Neural progenitor cell (in vitro differentiated cells): ENCODE results near the gene FBXO7. TPM values are rescaled to one million over a fixed set of nuclear protein-coding genes. Genes with fewer than 3 reads are reported as not detected.

ENCODE experiments used
- DNase-seq: peaks from one replicate; pipeline ENCODE4 v3.0.0-alpha.2; 2016; ENCODE audit warnings: low spot score
- H2AFZ ChIP-seq: fragments of 200-600 bp; sonication (generic); replicated peaks from 2 replicates; pipeline ENCODE4 v1.6.1; 2016; ENCODE audit warnings: antibody characterized with exemption
- H3F3A ChIP-seq: fragments of 200-600 bp; sonication (generic); 2 replicates; pipeline ENCODE4 v1.6.1; 2016; ENCODE audit warnings: antibody characterized with exemption, low read depth
- H3K27ac ChIP-seq: fragments of 200-600 bp; sonication (generic); 2 replicates; pipeline ENCODE4 v1.5.1; 2016; ENCODE audit warnings: mild to moderate bottlenecking
- H3K27me3 ChIP-seq: fragments of 200-600 bp; sonication (generic); 2 replicates; pipeline ENCODE4 v1.6.1; 2016; ENCODE audit warnings: mild to moderate bottlenecking, moderate library complexity
- H3K36me3 ChIP-seq: fragments of 200-600 bp; sonication (generic); 2 replicates; pipeline ENCODE4 v1.5.1; 2016
- H3K4me1 ChIP-seq: fragments of 200-600 bp; sonication (generic); 2 replicates; pipeline ENCODE4 v1.6.1; 2016; ENCODE audit warnings: mixed run types
- H3K4me2 ChIP-seq: fragments of 200-600 bp; sonication (generic); 2 replicates; pipeline ENCODE4 v1.6.1; 2016
- H3K4me3 ChIP-seq: fragments of 200-600 bp; sonication (generic); 2 replicates; pipeline ENCODE4 v1.5.1; 2016
- H3K79me2 ChIP-seq: fragments of 200-600 bp; sonication (generic); 2 replicates; pipeline ENCODE4 v1.6.1; 2016; ENCODE audit warnings: low read depth
- H3K9ac ChIP-seq: fragments of 200-600 bp; sonication (generic); 2 replicates; pipeline ENCODE4 v1.6.1; 2016
- H3K9me3 ChIP-seq: fragments of 200-600 bp; sonication (generic); 2 replicates; pipeline ENCODE4 v1.5.1; 2016; ENCODE audit warnings: low read depth
- H4K20me1 ChIP-seq: fragments of 200-600 bp; sonication (generic); 2 replicates; pipeline ENCODE4 v1.6.1; 2016; ENCODE audit warnings: low read depth
- H3K27ac Mint-ChIP-seq: 3 replicates; pipeline ENCODE4 v1.8.0; 2021; ENCODE audit warnings: mixed read lengths
- H3K27me3 Mint-ChIP-seq: 2 replicates; pipeline ENCODE4 v1.8.0; 2022; ENCODE audit warnings: low read depth, mild to moderate bottlenecking, inconsistent platforms, moderate library complexity, mixed read lengths; ENCODE audit not compliant: insufficient read depth
- H3K36me3 Mint-ChIP-seq: 3 replicates; pipeline ENCODE4 v1.8.0; 2021; ENCODE audit warnings: mixed read lengths
- H3K4me1 Mint-ChIP-seq: 3 replicates; pipeline ENCODE4 v1.8.0; 2021; ENCODE audit warnings: mixed read lengths
- H3K4me3 Mint-ChIP-seq: 3 replicates; pipeline ENCODE4 v1.8.0; 2021; ENCODE audit warnings: mild to moderate bottlenecking, moderate library complexity, mixed read lengths
- H3K9me3 Mint-ChIP-seq: 3 replicates; pipeline ENCODE4 v1.8.0; 2020; ENCODE audit warnings: mixed read lengths
- EZH2 ChIP-seq: fragments of 200-600 bp; sonication (generic); IDR thresholded peaks from 2 replicates; pipeline ENCODE4 v1.6.1; 2017; ENCODE audit warnings: antibody characterized with exemption, mild to moderate bottlenecking, moderate library complexity
- EZH2phosphoT487 ChIP-seq: fragments of 200-600 bp; sonication (generic); IDR thresholded peaks from 2 replicates; pipeline ENCODE4 v1.6.1; 2017; ENCODE audit warnings: antibody characterized with exemption
- total RNA-seq: library from RNA; depleted of rRNA; stranded (reverse); fragments of >200 nt; gene quantifications from 2 replicates; pipeline ENCODE4 v1.2.3, GENCODE V29; 2015; ENCODE audit warnings: low replicate concordance
- TF ChIP-seq, protein P1 (sequence below): fragments of 200-600 bp; sonication (generic); IDR thresholded peaks from 2 replicates; pipeline ENCODE4 v1.5.1; 2017; ENCODE audit warnings: antibody characterized with exemption, mild to moderate bottlenecking

The FBXO7 gene
- total RNA-seq, 1 donor from 2014 or later = 65.2 TPM

DNA sequence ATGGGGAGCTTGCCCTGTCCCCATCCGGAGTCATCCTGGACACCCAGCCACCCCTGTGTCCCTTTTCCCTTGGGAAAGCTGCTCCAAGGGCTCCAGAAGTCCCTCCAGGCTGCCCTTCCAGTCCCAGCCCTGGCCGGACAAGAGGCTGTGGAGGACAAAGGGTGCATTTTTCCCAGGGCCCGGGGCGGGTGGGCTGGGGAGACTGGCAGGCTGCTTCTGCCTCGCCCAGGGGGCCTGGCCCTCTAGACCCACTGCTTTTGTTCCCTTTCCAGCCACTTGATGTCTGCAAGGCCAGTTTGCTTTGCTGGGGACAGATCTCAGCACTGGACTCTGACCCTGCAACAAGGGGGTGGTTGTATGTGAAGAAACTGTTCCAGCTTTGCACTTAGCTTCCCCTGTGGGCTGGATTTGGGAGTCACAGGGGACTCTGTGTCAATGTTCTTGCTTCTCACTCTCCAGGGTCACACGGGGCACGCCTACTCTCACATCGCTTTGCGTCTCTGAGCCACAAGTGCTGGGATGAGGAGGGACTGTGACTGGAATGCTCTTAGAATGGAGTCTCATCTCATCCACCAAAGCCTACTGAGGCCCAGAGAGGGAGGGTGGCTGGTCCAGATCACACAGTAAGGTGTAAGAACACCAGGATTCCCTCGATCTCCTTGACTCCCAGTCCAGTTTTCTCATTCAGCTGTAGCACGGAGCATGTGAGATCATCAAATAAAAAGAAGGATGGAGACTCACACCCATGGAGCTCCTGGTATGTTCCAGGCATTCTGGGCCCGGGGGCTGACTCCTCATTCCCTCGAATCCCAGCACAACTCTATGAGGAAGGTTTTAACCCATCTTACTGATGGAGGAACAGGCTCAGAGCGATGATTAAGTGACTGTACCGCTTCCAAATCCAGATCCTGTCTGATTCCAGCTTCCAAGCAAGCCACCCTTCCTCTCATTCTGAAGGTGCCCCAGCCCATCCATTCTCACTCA lies 59.9 kb downstream of the FBXO7 start:
- no peaks in the 10 kb centered on the region for H3K9me3 Mint-ChIP-seq
- no peak overlapping the region for H3K9ac ChIP-seq
- no peaks in the 10 kb centered on the region for H3K27me3 ChIP-seq
- H3K4me1 Mint-ChIP-seq = peaks cover 20% of the 10 kb centered on the region
- no peaks in the 10 kb centered on the region for H3K9me3 ChIP-seq
- H3K4me1 ChIP-seq = peaks cover 6% of the 10 kb centered on the region
- DNase-seq = no peak
- no peak overlapping the region for H3K4me3 Mint-ChIP-seq
- no peaks in the 10 kb centered on the region for H3F3A ChIP-seq
- H4K20me1 ChIP-seq = no peaks in the 10 kb centered on the region
- H3K4me3 ChIP-seq = no peak overlapping the region
- H3K27me3 Mint-ChIP-seq = peaks cover 8% of the 10 kb centered on the region
- no peak overlapping the region for H3K4me2 ChIP-seq
- H3K79me2 ChIP-seq = no peaks in the 10 kb centered on the region
- TF ChIP-seq EZH2phosphoT487 = no peak
- TF ChIP-seq, protein P1, sequence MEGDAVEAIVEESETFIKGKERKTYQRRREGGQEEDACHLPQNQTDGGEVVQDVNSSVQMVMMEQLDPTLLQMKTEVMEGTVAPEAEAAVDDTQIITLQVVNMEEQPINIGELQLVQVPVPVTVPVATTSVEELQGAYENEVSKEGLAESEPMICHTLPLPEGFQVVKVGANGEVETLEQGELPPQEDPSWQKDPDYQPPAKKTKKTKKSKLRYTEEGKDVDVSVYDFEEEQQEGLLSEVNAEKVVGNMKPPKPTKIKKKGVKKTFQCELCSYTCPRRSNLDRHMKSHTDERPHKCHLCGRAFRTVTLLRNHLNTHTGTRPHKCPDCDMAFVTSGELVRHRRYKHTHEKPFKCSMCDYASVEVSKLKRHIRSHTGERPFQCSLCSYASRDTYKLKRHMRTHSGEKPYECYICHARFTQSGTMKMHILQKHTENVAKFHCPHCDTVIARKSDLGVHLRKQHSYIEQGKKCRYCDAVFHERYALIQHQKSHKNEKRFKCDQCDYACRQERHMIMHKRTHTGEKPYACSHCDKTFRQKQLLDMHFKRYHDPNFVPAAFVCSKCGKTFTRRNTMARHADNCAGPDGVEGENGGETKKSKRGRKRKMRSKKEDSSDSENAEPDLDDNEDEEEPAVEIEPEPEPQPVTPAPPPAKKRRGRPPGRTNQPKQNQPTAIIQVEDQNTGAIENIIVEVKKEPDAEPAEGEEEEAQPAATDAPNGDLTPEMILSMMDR = no peak
- no peak for TF ChIP-seq EZH2
- no peaks in the 10 kb centered on the region for H3K36me3 ChIP-seq
- H3K27ac ChIP-seq = no peak overlapping the region
- no peak overlapping the region for H3K27ac Mint-ChIP-seq
- no peaks in the 10 kb centered on the region for H3K36me3 Mint-ChIP-seq
- H2AFZ ChIP-seq = no peak overlapping the region

DNA sequence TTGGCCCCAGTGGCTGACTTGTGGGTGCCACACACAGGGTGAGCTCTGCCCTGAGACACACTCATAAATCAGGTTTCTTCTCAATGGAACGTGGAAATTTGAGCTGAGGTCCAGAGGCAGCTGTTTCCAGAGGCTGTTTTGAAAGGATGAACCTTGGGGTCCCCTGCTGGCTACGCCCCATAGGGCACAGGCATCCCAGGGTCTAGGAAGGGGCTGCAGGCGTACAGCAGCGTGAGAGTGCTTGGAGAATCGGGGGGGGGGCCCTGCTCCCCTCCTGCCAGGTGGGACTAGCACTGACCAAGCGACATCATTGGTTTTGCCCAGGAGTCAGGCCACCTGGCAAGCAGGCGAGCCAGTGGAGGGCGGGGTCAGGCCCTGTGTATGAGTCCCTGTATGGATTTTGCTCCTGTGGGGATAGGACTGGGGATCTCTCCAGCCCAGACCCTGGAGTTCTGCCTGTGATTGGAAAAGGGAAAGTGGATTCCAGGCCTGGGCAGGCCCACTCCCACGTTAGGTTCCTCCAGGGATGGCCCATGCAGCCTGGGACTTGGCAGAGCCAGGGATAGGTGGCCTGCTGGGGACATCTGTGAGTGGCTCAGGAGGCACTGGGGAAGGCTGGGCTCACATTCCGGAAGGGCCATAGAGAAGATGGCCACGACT lies 61.0 kb downstream of the FBXO7 start:
- TF ChIP-seq, protein P1 = no peak
- TF ChIP-seq EZH2 = no peak
- TF ChIP-seq EZH2phosphoT487 = no peak
- Histone ChIP-seq H4K20me1 (no peaks in the 10 kb centered on the region), H3K4me1 (peaks cover 12% of the 10 kb centered on the region), H3K36me3 (no peaks in the 10 kb centered on the region), H3K27ac (no peak overlapping the region), H3K9me3 (no peaks in the 10 kb centered on the region), H3K4me2 (no peak overlapping the region), H2AFZ (no peak overlapping the region), H3K27me3 (no peaks in the 10 kb centered on the region), H3F3A (no peaks in the 10 kb centered on the region), H3K4me3 (no peak overlapping the region), H3K9ac (no peak overlapping the region), H3K79me2 (no peaks in the 10 kb centered on the region)
- no peak for DNase-seq
- no peaks in the 10 kb centered on the region for H3K36me3 Mint-ChIP-seq
- no peaks in the 10 kb centered on the region for H3K9me3 Mint-ChIP-seq
- no peak overlapping the region for H3K27ac Mint-ChIP-seq
- H3K4me3 Mint-ChIP-seq = no peak overlapping the region
- peaks cover 20% of the 10 kb centered on the region for H3K4me1 Mint-ChIP-seq
- peaks cover 8% of the 10 kb centered on the region for H3K27me3 Mint-ChIP-seq

DNA sequence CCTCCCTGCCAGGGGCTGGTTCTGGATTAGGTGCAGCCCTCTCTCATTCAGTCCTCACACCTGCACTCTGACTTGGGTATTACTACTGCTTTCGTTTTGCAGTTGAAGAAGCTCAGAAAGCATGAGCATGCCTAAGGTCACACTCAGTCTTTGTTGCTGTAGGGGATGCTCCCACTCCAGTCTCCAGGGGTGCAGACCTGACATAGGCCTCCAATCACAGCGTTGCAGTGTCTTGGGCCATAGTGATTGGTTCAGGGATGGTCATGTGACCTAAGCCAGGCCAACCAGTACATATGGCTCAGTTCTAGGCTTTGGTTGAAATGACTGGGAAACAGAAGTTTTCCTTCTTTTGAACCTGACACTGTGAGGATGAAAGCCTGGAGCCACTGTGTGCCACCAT lies 61.7 kb downstream of the FBXO7 start:
- H3K36me3 Mint-ChIP-seq = no peaks in the 10 kb centered on the region
- Histone ChIP-seq H3K9ac (no peak overlapping the region), H2AFZ (no peak overlapping the region), H3K79me2 (no peaks in the 10 kb centered on the region), H3F3A (no peaks in the 10 kb centered on the region), H3K4me2 (no peak overlapping the region), H3K36me3 (no peaks in the 10 kb centered on the region), H3K4me3 (no peak overlapping the region), H3K9me3 (no peaks in the 10 kb centered on the region), H3K27ac (no peak overlapping the region), H4K20me1 (no peaks in the 10 kb centered on the region), H3K27me3 (no peaks in the 10 kb centered on the region), H3K4me1 (peaks cover 13% of the 10 kb centered on the region)
- no peak for DNase-seq
- no peaks in the 10 kb centered on the region for H3K9me3 Mint-ChIP-seq
- H3K4me1 Mint-ChIP-seq = peaks cover 18% of the 10 kb centered on the region
- H3K4me3 Mint-ChIP-seq = no peak overlapping the region
- TF ChIP-seq, protein P1 = no peak
- TF ChIP-seq EZH2 (no peak), EZH2phosphoT487 (no peak)
- H3K27ac Mint-ChIP-seq = no peak overlapping the region
- peaks cover 8% of the 10 kb centered on the region for H3K27me3 Mint-ChIP-seq
